HG03095 (cell line): ENCODE results near the gene FAM25G.
A peak's percentile ranks its signal among the peaks of the same experiment; 100 is the strongest.
"Not testable (repeated sequence)": the region's sequence is repeated elsewhere in the genome, so short reads cannot be mapped to it uniquely, and the experiment has no call there.

Source experiments
- ATAC-seq: cut with Tn5 transposase; IDR thresholded peaks from one replicate; pipeline ENCODE4 v1.9.1; 2021; ENCODE audit warnings: moderate library complexity; ENCODE audit not compliant: unreplicated experiment

Gene FAM25G

DNA sequence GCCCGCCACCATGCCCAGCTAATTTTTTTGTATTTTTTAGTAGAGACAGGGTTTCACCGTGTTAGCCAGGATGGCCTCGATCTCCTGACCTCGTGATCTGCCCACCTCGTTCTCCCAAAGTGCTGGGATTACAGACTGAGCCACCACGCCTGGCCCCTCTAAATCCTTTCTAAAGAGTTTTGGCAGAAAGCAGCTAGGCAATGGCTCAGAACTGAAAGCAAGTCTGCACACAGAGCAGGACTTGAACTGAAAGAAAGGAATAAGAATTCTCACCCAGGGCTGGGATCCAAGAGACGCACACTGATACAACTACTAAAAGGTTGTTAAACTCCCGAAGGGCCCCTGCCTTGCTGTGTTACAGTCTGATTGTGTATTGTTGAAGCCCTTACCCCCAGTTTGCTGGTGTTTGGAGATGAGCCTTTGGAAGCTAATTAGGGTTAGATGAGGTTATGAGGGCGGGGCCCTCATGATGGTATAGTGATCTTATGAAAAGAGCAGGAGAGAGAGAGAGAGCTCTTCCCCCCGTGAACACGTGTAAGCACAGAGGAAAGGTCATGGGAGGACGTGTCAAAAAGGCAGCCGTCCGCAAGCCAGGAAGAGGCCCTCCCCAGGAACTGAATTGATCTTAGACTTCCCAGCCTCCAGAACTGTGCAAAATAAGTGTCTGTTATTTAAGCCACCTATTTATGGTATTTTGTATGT, 26.1 kb downstream of the FAM25G start:
- not testable (repeated sequence) for ATAC-seq

DNA sequence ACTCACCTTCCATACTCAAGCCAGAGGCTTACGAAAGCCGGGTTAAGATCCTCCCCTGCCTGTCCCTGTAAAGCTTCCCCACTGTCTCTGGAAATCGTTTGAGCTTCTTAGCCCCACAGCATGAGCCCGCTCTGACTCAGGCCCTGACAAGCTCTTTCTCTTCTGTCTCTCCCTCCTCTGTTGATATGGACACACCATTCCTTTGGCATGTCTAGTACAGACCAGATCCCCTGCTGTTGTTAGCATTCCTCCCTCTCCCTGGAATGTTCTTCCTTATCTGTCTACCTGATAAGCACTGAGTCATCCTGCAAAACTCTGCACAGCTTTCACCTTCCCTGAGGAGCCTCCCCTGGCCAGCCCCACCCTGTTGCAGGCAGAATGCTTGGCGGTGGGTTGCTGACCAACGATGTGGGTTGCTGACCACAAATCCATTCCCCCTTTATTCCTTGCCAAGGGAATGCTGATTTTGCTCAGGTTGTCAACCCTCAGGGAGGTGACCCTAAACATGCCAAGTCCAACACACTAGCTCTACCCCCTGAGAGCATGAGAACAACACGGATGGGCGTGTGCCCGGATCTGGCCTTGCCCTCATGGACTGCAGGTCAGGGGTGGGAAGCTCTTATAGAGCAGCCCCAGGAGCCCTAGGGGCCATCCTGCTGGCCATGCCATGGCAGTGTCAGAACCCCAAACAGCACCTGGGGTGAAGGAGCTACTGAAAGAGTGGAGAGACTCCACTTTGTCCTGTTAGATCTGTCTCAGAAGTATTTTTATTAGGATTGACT, 28.7 kb downstream of the FAM25G start:
- ATAC-seq = not testable (repeated sequence)

- ATAC-seq = peak; percentile 50
Measured at GRCh38 chr10:47461261-47461687, 30.2 kb downstream of the FAM25G start.

DNA sequence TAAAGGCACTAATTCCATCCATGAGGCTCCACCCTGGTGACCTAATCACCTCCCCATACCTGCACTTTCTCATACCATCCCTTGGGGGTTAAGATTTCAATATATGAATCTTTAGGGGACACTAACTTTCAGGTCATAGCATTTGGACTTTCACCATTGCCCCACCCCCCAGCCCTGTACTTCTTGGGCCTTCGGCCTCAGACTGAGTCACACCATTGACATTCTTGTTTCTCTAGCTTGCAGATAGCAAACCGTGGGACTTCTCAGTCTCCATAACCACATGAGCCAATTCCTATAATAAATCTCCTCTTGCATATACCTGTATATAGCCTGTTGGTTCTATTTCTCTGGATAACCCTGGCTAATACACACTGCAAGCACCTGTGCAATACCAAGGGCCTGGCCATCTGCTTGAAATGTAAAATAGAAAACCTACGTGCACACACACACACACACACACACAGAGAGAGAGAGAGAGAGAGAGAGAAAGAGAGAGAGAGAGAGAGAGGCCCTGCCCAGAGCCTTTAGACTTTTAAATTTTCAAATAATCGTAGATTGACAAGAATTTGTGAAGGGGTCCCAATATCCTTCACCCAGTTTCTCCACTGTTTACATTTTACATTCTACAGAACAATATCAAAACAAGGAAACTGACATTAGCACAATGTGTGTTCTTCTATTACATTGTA, 32.9 kb downstream of the FAM25G start:
- ATAC-seq = no peak

- ATAC-seq = no peak
Measured at GRCh38 chr10:47457826-47458225, 33.7 kb downstream of the FAM25G start.

GRCh38 chr10:47457528-47457820, 34.0 kb downstream of the FAM25G start:
- ATAC-seq = no peak

GRCh38 chr10:47456794-47457527, 34.5 kb downstream of the FAM25G start:
- no peak for ATAC-seq

DNA sequence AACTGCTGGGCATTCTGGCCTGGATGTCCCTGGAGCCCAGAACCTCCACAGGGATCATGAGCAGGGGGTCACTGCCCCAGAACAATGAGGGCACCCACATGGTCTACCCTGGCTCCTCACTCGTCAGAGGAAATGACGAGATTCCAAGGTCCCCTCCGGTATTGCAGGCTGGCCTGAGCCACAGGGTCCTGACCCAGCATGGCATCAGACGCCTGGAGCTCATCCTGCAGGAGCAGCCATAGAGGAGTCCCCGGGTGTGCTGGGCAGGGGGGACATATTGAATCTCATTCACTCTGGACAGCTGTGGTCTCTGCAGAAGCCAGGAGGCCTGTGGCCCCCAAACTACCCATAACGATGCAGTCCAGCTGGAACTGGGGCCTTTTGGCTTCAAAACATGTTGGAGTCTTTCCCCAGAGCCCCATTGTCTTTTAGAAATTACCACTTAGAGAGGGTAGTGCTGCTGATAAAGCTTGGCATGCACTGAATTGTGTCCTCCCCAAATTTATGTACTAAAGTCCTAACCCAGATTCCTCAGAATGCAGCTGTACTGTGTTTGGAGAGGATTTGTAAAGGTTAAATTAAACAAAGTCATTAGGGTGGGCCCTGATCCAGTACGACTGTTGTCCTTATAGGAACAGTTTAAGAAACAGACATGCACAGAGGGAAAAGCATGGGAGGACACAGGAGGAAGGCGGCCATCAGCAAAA, 35.3 kb downstream of the FAM25G start:
- no peak for ATAC-seq

DNA sequence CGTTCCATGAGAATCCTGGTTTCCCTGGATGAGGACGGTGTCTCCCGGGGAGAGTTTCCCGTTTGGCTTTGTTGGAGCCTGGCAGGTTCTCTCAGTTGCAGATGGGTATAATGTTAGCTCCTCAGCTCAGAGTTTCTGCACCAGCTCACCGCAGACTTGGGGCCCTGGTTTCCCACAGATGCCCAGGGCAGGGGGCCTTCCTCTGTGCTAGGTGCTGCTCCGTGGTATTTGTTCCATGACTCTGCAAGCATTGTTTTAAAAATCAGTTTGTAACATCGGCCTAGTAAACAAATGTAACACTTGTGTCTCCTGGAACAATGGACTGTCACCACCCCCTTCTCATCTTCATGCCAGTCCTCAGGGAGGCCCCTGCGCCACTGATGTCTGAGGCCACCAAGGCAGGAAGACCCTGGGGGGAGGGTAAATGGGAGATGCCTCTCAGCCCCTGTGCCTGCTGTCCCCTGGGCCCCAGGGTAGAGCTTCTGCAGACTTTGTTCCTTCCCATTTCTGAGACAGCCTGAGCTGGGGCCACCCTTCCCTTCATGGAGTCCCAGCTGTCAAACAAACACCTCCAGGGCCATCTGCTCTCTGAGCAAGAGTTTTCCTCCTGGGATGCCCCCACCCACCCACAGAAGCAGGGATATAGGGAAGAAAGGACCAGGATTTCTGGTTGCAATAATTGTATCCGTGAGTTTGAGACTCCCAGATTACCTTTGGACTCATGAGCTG, 36.0 kb downstream of the FAM25G start:
- ATAC-seq = not testable (repeated sequence)

- ATAC-seq = no peak
Measured at GRCh38 chr10:47454780-47455058, 36.8 kb downstream of the FAM25G start.

GRCh38 chr10:47454008-47454779, 37.3 kb downstream of the FAM25G start:
- no peak for ATAC-seq

DNA sequence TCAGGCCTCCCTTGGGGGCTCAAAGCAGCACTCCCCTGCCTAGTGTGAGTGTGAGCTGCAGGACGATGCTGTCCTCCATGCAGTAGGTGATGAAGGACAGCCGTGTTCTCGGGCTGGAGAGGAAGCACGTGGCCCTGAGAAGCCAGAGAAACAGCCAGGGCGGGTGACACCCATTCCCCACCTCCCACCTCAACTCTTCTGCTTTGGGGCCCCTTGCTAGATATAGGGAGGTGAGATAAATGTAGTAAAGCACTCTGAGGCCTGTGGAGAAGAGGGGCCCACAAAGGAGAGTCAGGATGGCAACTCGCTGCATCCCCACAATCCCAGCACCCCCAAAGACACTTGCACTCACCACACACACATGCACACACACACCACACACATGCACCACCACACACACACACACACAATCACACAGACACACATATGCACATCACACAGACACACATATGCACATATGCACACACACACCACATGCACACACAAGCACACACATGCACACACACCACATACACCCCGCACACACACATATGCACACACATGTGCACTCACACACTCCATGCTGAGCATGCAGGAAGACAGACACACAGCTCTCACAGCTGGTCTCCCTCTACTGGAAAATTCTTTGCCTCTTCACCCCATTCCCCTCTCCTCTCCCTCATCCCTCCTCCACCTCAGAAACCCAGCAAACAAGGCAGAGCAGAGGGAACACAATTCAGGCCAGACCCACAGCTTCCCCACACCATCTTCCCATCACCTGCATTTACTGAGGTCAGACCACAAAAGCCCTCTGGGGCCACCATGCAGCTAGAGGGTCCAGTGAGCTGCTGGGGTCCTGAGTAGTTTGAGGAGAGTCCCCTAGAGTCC, 38.1 kb downstream of the FAM25G start:
- no peak for ATAC-seq

DNA sequence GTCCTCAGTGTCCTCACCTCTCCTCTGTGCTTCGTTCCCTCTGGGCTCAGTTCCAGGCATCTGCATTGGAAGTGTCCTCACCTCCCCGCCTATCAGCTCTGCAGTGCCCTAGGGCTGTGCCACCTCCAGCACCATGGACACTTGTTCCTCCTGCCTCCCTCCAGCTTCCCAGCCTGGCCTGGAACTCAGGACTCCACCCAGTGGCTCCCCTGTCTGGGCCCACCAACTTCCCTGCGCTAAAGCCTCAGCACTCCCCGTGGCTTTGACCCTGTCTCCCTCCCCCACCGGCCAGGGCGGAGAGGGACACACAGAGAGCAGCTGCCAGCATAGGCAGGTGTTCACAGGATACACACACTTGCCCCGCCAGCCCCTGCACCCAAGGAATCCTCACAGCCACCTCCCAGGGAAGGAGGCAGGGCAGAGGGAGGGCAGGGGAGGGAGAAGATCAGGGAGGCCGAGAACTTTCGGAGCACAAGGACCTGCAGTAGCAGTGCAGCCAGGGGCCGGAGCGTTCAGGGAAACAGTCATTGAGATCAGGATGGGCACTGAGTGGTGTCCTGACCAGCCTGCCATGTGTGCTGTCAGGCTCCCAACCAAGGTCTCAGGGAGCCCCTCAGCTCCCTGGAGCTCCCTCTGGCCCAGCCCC, 38.9 kb downstream of the FAM25G start:
- ATAC-seq = no peak

DNA sequence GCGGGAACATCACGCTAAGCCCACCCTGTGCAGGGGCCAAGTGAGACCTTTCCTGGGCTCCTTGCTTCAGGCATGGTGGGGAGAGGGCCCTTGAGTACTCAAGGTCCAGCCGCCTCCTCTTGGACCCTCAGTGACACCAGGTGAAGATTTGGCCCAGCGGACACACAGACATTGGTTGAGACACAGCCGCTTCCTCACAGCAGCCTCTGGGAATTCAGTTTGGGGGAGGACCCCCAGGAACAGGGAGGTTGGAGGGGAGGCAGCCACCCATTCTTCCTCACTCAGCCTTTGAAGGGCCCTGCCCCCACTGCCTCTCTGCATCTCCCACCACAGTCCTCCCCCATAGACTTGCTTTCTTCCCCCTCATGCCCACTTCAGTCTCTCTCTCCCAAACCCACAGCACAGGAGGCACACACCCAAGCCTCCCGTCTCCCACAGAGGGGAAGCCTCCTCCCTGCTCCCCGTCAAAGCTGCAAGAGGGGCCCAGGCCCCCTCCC, 39.5 kb downstream of the FAM25G start:
- ATAC-seq = no peak

DNA sequence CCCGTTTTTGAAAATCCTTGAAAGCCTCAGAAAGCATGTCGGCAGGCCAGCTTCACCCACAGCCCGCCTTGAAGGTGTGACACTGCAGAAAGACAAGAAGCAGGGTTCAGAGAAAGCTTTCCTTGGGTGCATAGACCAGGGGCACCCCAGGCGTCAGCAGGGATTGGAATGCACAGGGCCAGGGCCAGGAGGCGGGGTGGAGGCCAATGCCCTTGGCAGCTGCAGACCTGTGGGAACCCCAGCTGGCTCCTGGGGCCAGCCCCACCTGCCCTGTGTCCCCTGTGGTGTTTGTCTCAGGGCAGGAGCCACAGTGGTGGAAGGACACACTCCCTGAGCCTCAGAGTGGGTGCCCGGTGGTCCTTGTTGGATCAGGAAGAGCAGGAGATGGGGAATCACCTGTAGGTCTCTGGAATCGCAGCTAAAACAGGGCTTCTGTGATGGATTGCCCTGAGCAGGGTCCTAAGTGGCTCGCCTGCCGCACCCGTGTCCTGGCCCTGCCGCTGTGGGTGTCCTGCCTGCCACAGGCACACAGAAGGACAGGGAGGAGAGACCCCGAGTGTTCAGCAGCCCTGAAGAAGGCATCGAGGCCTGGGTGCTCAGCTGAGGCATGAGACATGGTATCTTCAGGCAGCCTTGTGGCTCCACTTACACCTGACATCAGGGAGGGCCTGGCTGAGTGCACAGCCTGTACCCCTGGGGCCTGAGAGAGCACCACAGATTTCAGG, 40.1 kb downstream of the FAM25G start:
- ATAC-seq = no peak

GRCh38 chr10:47450442-47450841, 41.1 kb downstream of the FAM25G start:
- no peak for ATAC-seq

DNA sequence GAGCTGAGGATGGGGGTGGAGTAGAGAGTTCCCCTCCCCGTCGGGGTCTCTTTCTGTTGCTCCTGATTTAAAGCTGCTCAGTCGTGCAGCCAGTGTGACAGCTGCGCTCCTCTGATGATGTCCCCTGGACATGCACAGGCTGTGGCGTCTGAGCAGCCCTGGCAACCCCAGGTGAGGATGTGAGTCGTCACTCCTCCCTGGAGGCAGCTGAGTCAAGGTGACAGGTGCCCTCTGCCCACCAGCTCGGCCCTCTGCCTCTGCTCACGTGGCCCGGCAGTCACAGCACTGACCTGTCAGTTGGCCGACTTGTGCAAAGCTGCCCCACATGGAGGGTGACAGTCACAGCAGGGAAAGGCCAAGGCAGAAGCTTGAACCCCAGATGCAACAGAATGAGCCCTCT, 41.5 kb downstream of the FAM25G start:
- ATAC-seq = no peak
